GM19468 (cell line): ENCODE results near the gene ELL.
"Not testable (repeated sequence)": the region's sequence is repeated elsewhere in the genome, so short reads cannot be mapped to it uniquely, and the experiment has no call there.

ENCODE experiments used
- ATAC-seq: cut with Tn5 transposase; IDR thresholded peaks from one replicate; pipeline ENCODE4 v1.9.1; 2021; ENCODE audit warnings: mild to moderate bottlenecking, moderate library complexity, moderate number of reproducible peaks; ENCODE audit not compliant: unreplicated experiment; ENCODE audit errors: extremely low read depth

Gene ELL

DNA sequence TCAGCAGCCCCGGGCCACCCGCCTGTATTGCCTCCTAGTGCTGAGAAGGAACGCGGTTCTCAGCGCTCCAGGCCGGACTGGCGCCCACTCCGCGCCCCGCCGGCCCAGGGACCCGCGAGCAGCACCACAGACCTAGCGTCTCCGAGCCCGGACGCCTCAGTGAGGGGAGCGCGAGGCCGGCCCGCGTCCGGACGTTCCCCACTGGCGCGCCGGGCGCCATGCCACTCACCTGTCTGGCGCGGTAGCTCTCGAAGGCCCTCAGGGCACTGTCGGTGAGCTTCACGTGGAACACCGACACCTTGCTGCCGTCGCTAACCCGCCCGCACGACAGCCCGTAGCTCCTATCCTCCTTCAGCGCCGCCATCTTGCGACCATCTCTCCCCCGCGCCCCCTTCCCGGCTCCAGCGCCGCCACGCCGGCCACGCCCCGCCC, at the start of gene ELL:
Gene ELL (minus strand): TSS at position 379 of the 432 bp plus-strand sequence. CDS start 15 bp downstream, at position 364.
- peak; percentile 3 for ATAC-seq

DNA sequence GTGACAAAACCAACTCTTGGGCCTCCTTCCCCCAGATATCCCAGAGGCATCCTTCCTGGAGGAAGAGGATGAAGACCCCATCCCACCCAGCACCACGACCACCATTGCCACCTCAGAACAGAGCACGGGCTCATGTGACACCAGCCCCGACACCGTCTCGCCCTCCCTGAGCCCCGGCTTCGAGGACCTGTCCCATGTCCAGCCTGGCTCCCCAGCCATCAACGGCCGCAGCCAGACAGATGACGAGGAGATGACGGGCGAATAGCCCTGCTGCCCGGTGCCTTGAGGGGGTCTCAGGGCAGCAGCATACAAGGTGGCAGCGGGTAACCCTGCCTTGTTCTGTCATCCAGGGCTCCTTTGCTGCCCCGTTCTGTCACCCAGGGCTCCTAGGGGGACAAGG, 46.5 kb upstream of the ELL start:
- ATAC-seq, result no peak

DNA sequence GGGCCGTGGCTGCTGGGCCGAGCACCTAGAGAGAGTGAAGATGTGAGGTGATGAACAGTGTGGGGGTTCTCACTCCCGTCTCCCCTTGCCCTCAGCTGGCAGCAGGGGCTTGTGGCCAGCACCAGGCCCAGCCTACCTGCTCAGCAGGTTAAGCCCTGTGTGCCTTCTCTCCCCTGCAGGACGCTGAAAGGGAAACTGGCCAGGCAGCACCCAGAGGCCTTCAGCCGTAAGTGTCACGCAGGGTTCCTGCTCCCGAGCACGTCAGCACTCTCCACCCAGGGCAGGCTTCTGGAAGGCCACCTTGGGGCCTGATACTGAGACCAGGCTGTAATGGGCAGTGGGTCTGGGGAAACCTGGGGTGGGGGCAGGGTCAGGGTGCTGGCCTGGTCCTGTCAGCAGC, 45.1 kb upstream of the ELL start:
- no peak for ATAC-seq

DNA sequence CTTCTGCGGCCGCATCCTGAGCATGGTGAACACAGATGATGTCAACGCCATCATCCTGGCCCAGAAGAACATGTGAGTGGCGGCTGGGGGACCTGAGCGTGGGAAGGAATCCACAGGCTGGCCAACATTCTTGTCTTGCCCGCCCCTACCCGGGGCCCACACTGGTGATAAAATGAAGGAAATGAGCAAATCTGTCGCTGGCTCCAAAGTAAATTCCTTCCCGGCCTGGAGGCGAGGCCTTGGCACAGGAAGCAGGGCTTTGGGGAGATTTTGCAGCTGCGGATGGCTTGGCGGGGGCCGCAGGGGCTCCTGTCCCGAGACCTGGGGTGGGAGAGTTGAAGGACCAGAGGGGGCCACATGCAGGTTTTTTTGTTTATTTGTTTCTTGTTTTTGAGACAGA, 40.2 kb upstream of the ELL start:
- no peak for ATAC-seq

DNA sequence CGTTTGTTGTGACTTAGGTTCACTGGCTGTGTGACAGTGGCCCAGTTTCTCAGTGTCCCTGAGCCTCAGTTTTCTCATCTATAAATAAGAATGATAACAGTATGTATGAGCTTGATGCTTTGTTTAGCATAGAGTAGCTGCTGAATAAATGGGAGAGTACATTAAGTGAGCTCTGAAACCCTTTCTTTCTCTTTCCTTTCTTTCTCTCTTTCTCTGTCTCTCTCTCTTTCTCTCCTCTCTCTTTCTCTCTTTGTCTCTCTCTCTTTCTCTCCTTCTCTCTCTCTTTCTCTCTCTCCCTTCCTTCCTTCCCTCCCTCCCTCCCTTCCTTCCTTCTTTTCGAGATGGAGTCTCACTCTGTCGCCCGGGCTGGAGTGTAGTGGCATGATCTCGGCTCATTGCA, 37.8 kb upstream of the ELL start:
- ATAC-seq, result no peak

DNA sequence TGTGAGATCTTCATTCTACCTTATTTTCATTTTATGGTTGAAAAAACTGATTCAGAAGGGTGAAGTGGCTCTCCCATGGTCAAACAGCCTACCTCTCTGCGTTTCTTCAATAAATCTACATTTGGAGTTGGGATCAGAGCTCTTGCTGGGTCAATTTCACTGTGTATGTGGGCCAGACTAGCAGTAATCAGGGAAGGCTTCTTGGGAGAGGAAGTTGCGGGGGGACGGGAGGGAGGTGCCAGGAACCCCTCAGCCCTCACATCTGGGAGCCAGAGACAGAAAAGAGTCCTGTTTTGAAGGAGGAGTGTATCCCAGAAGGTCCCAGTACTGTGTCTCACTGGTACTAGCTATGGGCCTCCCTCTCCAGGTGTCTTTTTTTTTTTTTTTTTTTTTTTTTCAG, 36.7 kb upstream of the ELL start:
- ATAC-seq, result no peak

DNA sequence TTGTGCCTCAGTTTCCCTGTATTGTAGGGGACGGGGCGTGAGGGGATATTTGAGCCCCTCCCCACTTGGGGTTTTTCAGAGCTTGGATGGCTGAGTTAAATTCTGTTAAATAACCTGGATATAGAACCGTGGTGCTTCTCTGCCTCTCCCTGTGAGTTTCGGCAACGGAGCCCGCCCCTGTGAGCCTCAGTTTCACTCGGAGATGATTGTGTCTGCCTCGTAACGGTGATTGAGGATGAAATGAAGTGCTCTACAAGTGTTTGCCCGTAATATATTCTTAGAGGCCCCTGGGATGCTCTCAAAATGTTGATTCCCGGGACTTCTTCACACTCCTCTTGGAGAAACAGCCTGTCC, 36.3 kb upstream of the ELL start:
- no peak for ATAC-seq

DNA sequence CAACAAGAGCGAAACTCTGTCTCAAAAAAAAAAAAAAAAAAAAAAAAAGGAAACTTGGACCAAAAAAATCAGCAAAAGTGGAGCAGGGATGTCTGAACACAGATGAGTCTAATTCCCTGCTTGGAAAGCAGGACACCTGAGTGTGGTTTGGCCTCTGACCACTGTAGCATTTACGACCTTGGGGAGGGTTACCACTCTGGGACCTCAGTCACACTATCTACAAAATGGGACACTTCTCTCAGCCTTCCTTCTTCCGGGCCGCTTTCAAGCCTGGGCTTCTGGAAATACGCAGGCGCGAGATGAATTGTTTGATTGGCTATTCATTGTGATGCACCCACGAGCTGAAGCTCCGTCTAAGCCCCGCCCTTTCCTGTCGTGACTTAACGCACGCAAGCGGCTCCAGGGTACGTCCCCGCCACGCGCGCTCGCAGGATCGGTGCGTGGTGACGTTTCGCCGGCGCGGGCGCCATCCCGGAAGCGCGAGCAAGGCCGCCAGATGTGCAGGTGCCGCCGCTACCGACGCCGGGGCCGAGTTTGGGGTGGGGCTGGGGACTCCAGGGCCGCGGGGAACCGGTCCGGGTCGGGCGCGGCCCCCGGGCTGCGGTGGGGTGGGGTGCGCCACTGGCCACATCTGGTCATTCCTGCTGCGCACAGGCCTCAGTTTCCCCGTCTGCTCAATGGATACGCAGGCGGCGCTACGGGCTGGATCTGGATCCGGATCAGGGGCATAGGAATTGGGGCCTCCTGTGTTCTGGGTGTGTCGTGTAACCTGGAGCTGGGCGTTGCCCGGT, 35.7 kb upstream of the ELL start, which contains the start of gene KXD1:
Gene KXD1 (plus strand): TSS at position 460 of the 791 bp plus-strand sequence. CDS start 4,187 bp downstream, outside the sequence.
- peak; percentile 66 for ATAC-seq

DNA sequence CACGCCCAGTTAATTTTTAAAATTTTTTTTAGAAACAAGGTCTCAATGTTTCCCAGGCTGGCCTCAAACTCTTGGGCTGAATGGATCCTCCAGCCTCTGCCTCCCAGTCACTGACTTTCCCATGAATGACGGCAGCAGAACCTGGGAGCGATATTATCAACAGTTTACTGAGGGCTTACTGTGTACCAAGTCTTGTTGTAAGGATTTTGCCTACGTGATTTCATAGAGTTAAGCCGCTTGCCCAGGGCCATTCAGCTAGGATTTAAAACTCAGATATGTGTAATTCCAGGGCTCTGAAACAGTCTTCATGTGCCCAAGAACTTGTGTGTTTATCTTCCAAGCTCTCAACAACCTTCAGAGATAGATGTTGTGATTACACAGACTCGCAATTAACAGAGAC, 29.8 kb upstream of the ELL start:
- ATAC-seq, result no peak

DNA sequence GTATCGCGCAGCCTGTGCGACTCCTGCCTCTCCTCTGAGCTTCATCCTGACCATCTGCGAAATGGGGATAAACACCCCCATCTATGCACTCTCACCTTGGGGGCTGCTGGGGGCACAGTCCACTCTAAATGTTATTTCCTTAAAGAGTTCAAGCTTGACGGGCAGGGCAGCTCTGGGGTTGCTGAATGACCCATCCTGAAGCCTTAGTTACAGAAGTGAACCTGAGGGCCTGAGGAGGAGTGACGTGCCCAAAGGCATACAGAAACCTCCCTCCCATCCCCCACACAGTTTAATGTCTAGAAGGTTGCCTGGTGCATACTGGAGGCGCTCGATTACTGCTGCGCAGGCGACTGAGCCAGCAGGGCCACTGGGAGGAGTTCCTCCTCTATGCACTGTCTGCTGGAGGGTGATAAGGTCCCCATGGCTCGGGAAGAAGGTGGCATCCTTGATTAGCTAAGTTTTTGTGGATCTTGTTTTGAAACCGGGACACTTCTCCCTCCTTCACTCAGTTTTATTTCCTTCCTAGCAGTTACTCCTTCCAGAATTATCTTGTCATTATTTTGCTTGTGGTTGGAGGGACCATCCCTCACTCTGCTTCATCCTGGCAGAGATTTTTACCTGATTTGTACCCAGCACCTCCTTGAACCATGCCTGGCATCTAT, 22.1 kb upstream of the ELL start:
- peak; percentile 17 for ATAC-seq

DNA sequence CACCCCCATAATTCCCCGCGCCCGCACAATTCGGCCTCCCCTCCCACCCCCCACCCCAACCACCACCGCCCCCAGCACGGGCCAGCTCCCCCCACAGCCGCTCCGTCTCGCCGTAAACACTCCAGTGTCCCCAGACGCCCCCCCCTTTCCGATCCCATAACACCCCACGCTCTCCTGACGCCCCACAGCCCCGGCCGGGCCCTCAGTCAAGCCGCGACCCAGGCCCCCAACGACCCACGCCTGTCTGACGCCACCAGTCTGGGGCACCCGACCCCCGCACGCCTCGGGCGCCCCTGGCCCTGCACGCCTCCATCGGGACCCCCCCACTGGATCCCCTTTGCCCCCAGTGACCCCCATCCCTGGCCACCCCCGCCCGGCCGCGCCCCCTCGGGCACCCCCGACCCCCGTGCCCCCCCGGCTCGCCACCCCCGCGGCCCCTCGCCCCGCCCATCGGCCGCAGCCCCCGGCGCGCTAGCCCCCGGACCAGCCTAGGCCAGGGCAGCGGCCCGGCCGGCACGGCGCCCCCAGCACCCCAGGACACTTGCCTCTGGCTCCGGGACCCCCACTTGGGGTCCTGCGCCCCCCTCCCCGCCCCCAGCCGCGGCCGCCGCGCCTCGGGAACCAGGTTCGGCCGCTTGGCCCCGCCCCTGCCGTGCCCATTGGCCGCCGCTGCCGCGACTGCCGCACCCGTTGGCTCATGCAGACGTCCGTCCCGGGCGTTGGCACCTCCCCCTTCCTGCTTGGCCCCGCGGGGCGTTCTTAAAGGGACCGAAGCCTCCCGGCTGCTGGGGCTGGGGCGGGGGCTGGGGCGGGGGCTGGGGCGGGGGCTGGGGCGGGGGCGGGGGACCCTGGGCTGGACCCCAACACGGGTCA, 21.3 kb upstream of the ELL start, which contains the start of gene FKBP8:
Gene FKBP8 (minus strand): TSS at position 633 of the 873 bp plus-strand sequence. CDS start 1,603 bp downstream, outside the sequence.
- peak; percentile 57 for ATAC-seq

DNA sequence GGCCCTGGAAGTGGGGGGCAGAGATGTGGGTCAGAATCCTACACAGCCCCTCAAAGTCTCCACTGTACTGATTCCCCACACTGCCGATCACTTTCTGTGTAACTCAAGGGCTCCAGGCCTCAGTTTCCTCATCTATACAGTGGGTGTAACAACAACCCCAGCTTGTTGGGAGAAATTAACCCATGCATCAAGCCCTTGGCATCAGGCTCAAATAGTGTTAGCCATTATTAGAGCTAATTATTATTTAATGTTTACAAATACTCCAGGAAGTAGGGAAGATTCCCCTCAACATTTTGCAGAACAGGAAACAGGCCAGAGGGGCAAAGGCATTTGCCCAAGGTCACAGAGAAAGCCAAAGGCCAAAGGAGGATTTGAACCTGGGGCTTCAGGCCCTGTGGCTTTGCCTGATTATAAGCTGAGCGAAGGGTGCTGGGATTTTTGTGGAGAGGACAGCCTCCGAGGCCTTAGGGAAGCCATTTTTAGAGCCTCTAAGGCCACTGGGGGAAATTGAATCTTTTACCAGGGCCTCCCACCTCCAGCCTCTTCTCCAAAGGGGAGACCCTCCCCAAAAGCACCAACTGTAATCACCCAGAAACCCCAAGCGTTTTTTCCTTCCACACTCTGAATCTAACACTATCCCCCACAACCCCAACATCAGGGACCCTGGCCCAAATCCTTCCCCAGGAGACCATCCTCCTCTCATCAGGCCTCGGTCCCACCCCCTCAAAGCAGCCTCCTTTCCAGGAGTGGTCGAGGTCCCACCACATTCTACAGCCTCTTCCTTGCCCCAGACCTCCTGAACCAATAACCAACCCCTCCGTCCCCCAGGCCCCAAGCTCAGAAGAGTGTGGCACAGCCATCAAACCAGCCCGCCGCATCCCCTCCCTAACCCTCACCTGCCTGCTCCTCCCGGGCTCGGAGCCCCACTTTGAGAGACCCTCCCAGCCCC, 20.4 kb upstream of the ELL start:
- no peak for ATAC-seq

DNA sequence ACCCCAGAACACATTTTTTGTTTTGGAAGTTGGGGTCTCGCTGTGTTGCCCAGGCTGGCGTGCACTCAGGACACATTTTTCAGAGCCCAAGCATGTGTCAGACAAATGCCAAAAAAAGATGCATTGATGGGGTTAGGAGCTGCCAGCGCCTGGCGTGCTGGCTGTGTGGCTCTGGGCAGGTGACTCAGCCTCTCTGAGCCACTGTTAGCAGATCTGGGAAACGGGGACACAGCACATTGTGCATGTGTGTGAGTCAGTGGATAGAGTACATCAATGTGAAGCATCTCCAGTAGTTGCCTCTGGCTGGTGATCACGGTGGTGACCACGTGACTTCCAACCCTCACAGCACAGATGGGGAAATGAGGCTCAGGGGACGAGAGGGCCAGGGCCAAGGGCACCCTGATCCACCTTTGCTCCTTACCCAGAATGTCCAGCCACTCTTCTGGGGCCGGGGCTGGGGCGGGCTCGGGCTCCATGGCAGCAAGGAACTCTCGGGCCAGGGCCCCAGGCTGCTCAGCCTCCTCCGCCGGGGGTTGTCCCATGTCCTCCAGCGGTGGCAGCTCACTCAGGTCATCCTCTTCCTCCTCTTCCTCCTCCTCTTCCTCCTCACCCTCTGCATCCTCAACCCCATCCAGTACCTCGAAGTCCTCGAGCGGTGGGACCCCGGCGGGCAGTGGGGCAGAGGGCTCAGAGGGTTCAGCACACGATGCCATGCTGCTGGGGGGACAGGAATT, 19.6 kb upstream of the ELL start:
- ATAC-seq, result no peak

DNA sequence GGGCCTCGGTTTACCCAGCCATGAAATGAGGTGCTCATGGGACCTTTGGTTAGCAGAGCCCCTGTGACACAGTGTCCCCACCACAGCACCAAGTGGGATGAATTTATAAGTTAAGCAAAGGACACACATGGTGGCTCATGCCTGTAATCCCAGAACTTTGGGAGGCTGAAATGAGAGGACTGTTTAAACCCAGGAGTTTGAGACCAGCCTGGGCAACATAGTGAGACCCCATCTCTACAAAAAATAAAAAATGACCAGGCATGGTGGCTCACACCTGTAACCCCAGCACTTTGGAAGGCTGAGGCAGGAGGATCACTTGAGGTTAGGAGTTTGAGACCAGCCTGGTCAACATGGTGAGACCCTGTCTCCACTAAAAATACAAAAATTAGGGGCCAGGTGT, 18.3 kb upstream of the ELL start:
- ATAC-seq, result not testable (repeated sequence)

DNA sequence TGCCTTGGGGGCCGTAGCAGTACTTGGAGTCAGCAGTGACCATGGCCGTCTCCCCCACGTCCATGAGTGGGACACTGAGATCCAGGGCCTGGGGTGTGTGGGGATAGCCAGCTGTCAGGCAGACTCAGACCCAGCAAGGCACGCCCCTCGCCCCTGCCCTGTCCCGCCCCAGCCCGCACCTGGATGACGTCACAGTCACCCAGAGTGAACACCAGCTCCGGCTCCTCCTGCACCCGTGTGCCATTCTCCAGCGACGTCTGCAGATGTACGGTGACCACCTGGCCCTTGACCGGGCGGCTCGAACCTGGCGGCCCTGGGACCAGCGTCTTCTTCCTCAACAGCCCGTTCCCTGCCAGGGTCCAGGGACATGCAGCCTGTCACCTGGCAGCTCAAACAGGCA, 17.5 kb upstream of the ELL start:
- ATAC-seq, result no peak

DNA sequence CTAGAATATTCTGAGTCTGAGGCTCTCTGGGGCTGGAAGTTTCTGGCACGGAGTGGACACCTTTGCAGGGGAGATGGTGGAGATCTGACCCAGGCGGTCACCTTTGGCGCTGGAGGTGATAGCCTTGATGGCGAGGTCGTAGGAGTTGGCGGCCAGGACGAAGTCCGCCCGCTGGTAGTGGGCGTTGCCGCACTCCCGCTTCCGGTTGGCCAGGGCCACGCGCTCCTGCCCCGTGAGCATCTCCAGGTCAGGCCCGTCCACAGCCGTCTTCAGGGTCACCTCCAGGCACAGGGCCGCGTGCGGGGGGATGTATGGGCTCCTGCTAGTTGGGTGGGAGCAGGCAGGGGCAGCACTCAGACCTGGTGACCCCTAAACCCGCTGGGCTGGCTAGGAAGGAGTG, 16.2 kb upstream of the ELL start:
- ATAC-seq, result no peak

DNA sequence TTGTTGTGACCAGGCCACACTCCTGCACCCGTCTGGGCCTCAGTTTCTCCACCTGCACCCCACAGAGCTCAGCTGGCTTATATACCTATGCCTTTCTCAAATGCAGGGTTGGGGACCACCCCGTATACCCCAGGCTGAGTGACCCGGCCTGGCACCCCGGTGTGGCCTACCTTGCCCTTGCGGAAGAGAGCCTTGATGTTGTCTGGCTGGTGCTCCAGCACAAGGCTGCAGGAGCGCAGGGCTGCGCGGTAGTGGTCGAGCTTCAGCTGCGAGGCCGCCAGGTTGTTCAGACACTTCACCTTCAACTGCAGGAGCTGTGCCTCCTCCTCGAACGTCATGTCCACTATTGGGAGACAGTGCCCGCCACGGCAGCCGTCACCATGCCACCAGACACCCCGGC, 15.6 kb upstream of the ELL start:
- ATAC-seq, result no peak

DNA sequence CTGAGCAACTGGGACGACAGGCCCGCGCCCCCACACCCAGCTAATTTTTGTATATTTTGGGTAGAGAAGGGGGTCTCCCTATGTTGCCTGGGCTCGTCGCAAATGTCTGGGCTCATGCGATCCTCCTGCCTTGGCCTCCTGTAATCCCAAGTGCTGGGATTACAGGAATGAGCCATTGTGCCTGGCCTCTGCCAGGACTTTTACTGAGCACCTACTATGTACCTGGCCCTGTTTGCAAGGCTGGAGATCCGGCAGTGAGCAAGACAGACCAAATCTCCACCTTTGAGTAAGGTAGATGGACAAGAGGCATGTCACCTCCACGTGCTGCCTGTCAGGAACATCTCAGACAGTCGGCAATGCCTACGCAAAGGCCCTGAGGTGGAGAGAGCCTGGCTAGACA, 14.6 kb upstream of the ELL start:
- no peak for ATAC-seq

DNA sequence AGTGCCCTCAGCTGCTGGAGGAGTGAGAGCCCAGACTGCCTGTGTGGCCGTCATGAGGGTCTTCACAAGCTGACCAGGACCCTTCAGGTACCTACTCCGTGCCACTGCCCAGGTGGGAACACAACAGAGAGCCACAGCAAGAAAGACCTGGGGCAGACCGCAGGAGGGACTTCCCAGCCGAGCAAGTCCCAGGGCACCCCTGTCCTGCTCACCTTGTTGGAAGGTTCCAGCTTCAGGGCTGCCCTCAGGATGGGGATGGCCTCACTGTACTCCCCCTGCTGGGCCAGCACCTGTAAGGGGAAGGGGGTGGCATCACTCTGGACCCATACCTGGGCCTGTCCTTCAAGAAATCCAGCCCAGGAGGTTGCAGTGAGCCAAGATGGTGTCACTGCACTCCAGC, 11.2 kb upstream of the ELL start:
- ATAC-seq, result no peak
